ENCODE results near the gene GSKIP.
"Not testable (repeated sequence)": the region's sequence is repeated elsewhere in the genome, so short reads cannot be mapped to it uniquely, and the experiment has no call there.

GSKIP gene

GRCh38 chr14:96341323-96341722 is 22.0 kb upstream of the GSKIP start:
- no peak for DNase-seq (ENCODE audit: low spot score)
- POLR2A ChIA-PET (ENCODE audit: low non-redundant PET) = no interaction called here
- no peak for TF ChIP-seq CTCF (conservative IDR thresholded peaks at IDR 0.05; ENCODE audit: low read depth)
- no peak overlapping the region for H3K27ac ChIP-seq
- CTCF ChIA-PET = no interaction called here

- TF ChIP-seq CTCF (conservative IDR thresholded peaks at IDR 0.05; ENCODE audit: low read depth) = no peak
- CTCF ChIA-PET = no interaction called here
- POLR2A ChIA-PET (ENCODE audit: low non-redundant PET) = no interaction called here
- H3K27ac ChIP-seq = no peak overlapping the region
- DNase-seq (ENCODE audit: low spot score) = no peak
These were observed 17.7 kb upstream of the GSKIP start for GRCh38 chr14:96345669-96346068.

- CTCF ChIA-PET; H3K27ac ChIP-seq; DNase-seq (ENCODE audit: low spot score); POLR2A ChIA-PET (ENCODE audit: low non-redundant PET): not testable (repeated sequence)
These were observed 15.4 kb upstream of the GSKIP start for GRCh38 chr14:96347957-96348356.

GRCh38 chr14:96349286-96350075 is 13.8 kb upstream of the GSKIP start:
- no peak for DNase-seq (ENCODE audit: low spot score)

GRCh38 chr14:96351986-96352385 is 11.3 kb upstream of the GSKIP start:
- no peak overlapping the region for H3K27ac ChIP-seq
- no peak for DNase-seq (ENCODE audit: low spot score)
- CTCF ChIA-PET = interaction anchor here (0.6 kb wide), 1 partner anchor 974 kb away, joined by 3 read pairs; no protein-coding TSS in a partner anchor
- POLR2A ChIA-PET (ENCODE audit: low non-redundant PET) = no interaction called here
- TF ChIP-seq CTCF (conservative IDR thresholded peaks at IDR 0.05; ENCODE audit: low read depth) = no peak

More at GRCh38 chr14:96349286-96350075, 13.8 kb upstream of the GSKIP start:
- ChIA-PET CTCF (interaction anchor here (0.6 kb wide), 1 partner anchor 73 kb away, joined by 3 read pairs; no protein-coding TSS in a partner anchor), POLR2A (ENCODE audit: low non-redundant PET) (interaction anchor here (0.7 kb wide), 1 partner anchor 11 kb away, joined by 3 read pairs; no protein-coding TSS in a partner anchor)
- H3K27ac ChIP-seq = no peak overlapping the region
- no peak for TF ChIP-seq CTCF (conservative IDR thresholded peaks at IDR 0.05; ENCODE audit: low read depth)

GRCh38 chr14:96352708-96353107 is 10.6 kb upstream of the GSKIP start:
- ChIA-PET CTCF (no interaction called here), POLR2A (ENCODE audit: low non-redundant PET) (no interaction called here)
- TF ChIP-seq CTCF (conservative IDR thresholded peaks at IDR 0.05; ENCODE audit: low read depth) = no peak
- no peak overlapping the region for H3K27ac ChIP-seq
- DNase-seq (ENCODE audit: low spot score) = no peak

- DNase-seq (ENCODE audit: low spot score) = no peak
- no peak for TF ChIP-seq CTCF (conservative IDR thresholded peaks at IDR 0.05; ENCODE audit: low read depth)
- CTCF ChIA-PET = interaction anchor here (0.6 kb wide), 1 partner anchor 890 kb away, joined by 9 read pairs; no protein-coding TSS in a partner anchor
- H3K27ac ChIP-seq = no peak overlapping the region
- POLR2A ChIA-PET (ENCODE audit: low non-redundant PET) = no interaction called here
These were observed 9.1 kb upstream of the GSKIP start for GRCh38 chr14:96354246-96354645.
